H1 (cell line): ENCODE measurements around the gene RIMS3. TPM values are rescaled to one million over a fixed set of nuclear protein-coding genes. Genes with fewer than 3 reads are reported as not detected.

Source experiments
- CBX5 ChIP-seq: fragments of 300-800, 300-1000 bp; sonication (generic); IDR thresholded peaks from 2 replicates; pipeline ENCODE4 v1.7.1; 2016; ENCODE audit warnings: antibody characterized with exemption, low read length, low read depth
- CHD1 ChIP-seq: IDR thresholded peaks from 2 replicates; pipeline ENCODE4 v1.6.1; 2012; ENCODE audit warnings: low read depth, low read length, improper control_type of control experiment
- CHD7 ChIP-seq: fragments of 300-600 bp; sonication (generic); IDR thresholded peaks from 2 replicates; pipeline ENCODE4 v1.7.1; 2012; ENCODE audit warnings: low read length, moderate library complexity, mild to moderate bottlenecking, inconsistent platforms; ENCODE audit not compliant: insufficient replicate concordance
- MAX ChIP-seq: IDR thresholded peaks from 2 replicates; pipeline ENCODE4 v1.6.1; 2012; ENCODE audit warnings: inconsistent platforms
- RNF2 ChIP-seq: fragments of 200-900, 300-1000 bp; sonication (generic); IDR thresholded peaks from 2 replicates; pipeline ENCODE4 v1.7.1; 2016; ENCODE audit warnings: borderline replicate concordance, low read depth, mild to moderate bottlenecking, antibody characterized with exemption, low read length; ENCODE audit not compliant: poor library complexity, severe bottlenecking; ENCODE audit errors: missing control alignments
- SIRT6 ChIP-seq: IDR thresholded peaks from one replicate; pipeline ENCODE4 v1.7.1; 2012; ENCODE audit warnings: low read length, inconsistent platforms
- SP2 ChIP-seq: IDR thresholded peaks from 2 replicates; pipeline ENCODE4 v1.6.1; 2012; ENCODE audit warnings: mild to moderate bottlenecking, low read length, inconsistent platforms
- TAF1 ChIP-seq: IDR thresholded peaks from 2 replicates; pipeline ENCODE4 v1.6.1; 2011; ENCODE audit warnings: mild to moderate bottlenecking, low read depth, low read length
- YY1 ChIP-seq: IDR thresholded peaks from 2 replicates; pipeline ENCODE4 v1.6.1; 2011; ENCODE audit warnings: low read depth, mild to moderate bottlenecking, low read length
- ZNF274 ChIP-seq: IDR thresholded peaks from 2 replicates; pipeline ENCODE4 v1.7.0; 2012; ENCODE audit warnings: low read length, borderline replicate concordance; ENCODE audit errors: extremely low read depth
- polyA plus RNA-seq, 7 experiments: library from polyadenylated mRNA; depleted of rRNA in 3 of 7; stranded (reverse) in 5 of 7; unstranded in 2 of 7; fragments of >200 nt in 5 of 7; fragments of 200-250 nt in 2 of 7; gene quantifications; 1 replicate in 5 of 7; 2 replicates in 1 of 7; 4 replicates in 1 of 7; pipeline versions ENCODE4 v1.2.1 to v1.2.3, GENCODE V29; 2011 to 2013; ENCODE audit warnings: missing spikeins in 2 of 7, mixed read lengths in 2 of 7
- total RNA-seq: library from RNA; stranded (reverse); fragmentation: NEBNext Ultra II Directional; extraction: Animal tissue kit (Norgen Biotek cat#: 25700); gene quantifications from 2 replicates; pipeline ENCODE4 v1.2.1, GENCODE V29; 2021

The RIMS3 gene
- total and polyA plus RNA-seq, 2 of the 8 experiments (the other 6 are each of a cell fraction or from before 2014, with no cell fraction given) = 13.3 to 20.6 TPM

GRCh38 chr1:40691538-40692428 lies 26.3 kb upstream of the RIMS3 start, which contains the start of gene NFYC (continued):
- TF ChIP-seq RNF2 (no peak), CBX5 (no peak), CHD1 (peak; percentile 68; the same call in 1 of the 2 replicates), YY1 (peak; percentile 96), MAX (peak; percentile 64), ZNF274 (no peak), SP2 (no peak), SIRT6 (no peak), CHD7 (no peak), TAF1 (peak; percentile 93)
